ENCODE measurements around the gene MYCBP2. TPM values are rescaled to one million over a fixed set of nuclear protein-coding genes. Genes with fewer than 3 reads are reported as not detected.

The MYCBP2 gene
- total RNA-seq, 4 donors from 2014 or later = 274 to 342 (median 305) TPM

DNA sequence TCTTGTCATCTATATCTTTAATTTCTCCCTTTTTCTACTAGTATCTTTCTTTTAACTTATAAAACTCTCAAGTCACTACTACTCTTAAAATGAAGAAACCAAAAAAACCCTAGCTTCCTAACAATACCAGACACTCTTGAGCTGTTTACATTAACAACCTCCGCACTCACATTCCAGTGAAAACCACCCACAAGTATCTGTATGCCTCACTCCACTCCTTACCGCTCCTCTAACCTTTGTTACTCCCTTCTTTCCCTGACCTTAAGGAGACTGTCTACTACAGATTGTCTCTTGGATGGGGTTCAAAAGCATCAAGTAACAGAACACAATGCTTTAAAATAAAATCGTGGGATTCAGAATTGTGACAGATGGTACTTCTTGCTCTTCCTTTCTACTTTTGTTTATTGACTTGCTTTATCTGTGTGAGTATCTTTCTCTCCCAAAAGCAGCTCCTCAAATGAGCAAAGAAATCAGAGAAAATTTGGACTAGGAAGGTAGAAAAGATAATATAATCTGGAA is 189.9 kb downstream of the MYCBP2 start:
- WGBS, 2 donors = 44 to 47% methylated on average over 3 of the region's 3 CpGs
- H3K27me3 ChIP-seq = no peaks in the 10 kb centered on the region
- peaks cover 0 to 53% (median 4%) of the 10 kb centered on the region in 3 donors for H3K36me3 ChIP-seq
- no peak for TF ChIP-seq POLR2A (IDR thresholded peaks at IDR 0.05)
- no peak for TF ChIP-seq EP300 (IDR thresholded peaks at IDR 0.05)
- TF ChIP-seq, protein P1, sequence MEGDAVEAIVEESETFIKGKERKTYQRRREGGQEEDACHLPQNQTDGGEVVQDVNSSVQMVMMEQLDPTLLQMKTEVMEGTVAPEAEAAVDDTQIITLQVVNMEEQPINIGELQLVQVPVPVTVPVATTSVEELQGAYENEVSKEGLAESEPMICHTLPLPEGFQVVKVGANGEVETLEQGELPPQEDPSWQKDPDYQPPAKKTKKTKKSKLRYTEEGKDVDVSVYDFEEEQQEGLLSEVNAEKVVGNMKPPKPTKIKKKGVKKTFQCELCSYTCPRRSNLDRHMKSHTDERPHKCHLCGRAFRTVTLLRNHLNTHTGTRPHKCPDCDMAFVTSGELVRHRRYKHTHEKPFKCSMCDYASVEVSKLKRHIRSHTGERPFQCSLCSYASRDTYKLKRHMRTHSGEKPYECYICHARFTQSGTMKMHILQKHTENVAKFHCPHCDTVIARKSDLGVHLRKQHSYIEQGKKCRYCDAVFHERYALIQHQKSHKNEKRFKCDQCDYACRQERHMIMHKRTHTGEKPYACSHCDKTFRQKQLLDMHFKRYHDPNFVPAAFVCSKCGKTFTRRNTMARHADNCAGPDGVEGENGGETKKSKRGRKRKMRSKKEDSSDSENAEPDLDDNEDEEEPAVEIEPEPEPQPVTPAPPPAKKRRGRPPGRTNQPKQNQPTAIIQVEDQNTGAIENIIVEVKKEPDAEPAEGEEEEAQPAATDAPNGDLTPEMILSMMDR (IDR thresholded peaks at IDR 0.05) = no peak
- DNase-seq (ENCODE audit: low spot score in 2 of 2) = no peak
- H3K9me3 ChIP-seq = no peaks in the 10 kb centered on the region
- peaks cover 0 to 3% (median 0%) of the 10 kb centered on the region in 4 donors for H3K4me1 ChIP-seq
- no peak overlapping the region for H3K4me3 ChIP-seq
- H3K27ac ChIP-seq = peak overlapping the region in 1 of 4 donors; percentile 6

GRCh38 chr13:77124423-77124822 is 202.5 kb downstream of the MYCBP2 start:
- H3K27ac ChIP-seq = no peak overlapping the region
- peak in 1 of 2 donors; percentile 35 for TF ChIP-seq EP300 (IDR thresholded peaks at IDR 0.05)
- TF ChIP-seq, protein P1 (IDR thresholded peaks at IDR 0.05) = no peak
- 88 to 91% methylated on average over 1 of the region's 1 CpG for WGBS, 2 donors

GRCh38 chr13:77118134-77118533 is 208.8 kb downstream of the MYCBP2 start:
- WGBS, 2 donors = 92 to 95% methylated on average over 3 of the region's 3 CpGs
- Histone ChIP-seq H3K27ac (no peak overlapping the region), H3K4me3 (no peak overlapping the region), H3K27me3 (no peaks in the 10 kb centered on the region), H3K9me3 (no peaks in the 10 kb centered on the region), H3K4me1 (no peaks in the 10 kb centered on the region), H3K36me3 (peaks cover 0 to 31% (median 3%) of the 10 kb centered on the region in 3 donors)
- TF ChIP-seq, protein P1 (IDR thresholded peaks at IDR 0.05) = no peak
- TF ChIP-seq EP300 (IDR thresholded peaks at IDR 0.05) = no peak
- no peak for DNase-seq (ENCODE audit: low spot score in 2 of 2)

More at GRCh38 chr13:77124423-77124822, 202.5 kb downstream of the MYCBP2 start:
- Histone ChIP-seq H3K36me3 (peaks cover 0 to 45% (median 0%) of the 10 kb centered on the region in 3 donors), H3K27me3 (no peaks in the 10 kb centered on the region), H3K4me1 (no peaks in the 10 kb centered on the region), H3K4me3 (no peak overlapping the region), H3K9me3 (no peaks in the 10 kb centered on the region)
- DNase-seq (ENCODE audit: low spot score in 2 of 2) = no peak

DNA sequence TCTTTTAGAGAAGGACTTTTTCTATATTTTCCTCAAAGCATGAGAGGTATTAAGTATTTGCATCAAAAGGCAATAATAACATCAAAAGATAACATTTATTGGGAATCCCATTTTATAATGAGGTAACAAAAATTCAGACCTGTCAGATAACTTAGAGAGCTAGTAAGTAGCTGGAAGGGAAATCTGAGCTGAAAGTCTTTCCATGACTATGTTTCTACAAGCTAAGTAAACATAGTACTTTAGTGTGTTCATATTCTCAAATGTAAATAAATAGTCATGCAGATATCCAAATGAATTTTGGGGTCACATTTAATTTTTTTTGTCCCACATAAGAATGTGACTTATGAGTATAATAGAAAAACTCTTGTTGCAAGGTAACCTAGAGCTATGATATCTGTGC is 212.6 kb downstream of the MYCBP2 start:
- no peaks in the 10 kb centered on the region for H3K27me3 ChIP-seq
- peak overlapping the region in 2 of 4 donors; percentile 13 to 68 for H3K27ac ChIP-seq
- DNase-seq (ENCODE audit: low spot score in 2 of 2) = no peak
- no peaks in the 10 kb centered on the region for H3K4me1 ChIP-seq
- H3K4me3 ChIP-seq = no peak overlapping the region
- H3K9me3 ChIP-seq = peaks cover 0 to 11% (median 0%) of the 10 kb centered on the region in 4 donors
- H3K36me3 ChIP-seq = peaks cover 0 to 36% (median 3%) of the 10 kb centered on the region in 3 donors
- no peak for TF ChIP-seq POLR2A (IDR thresholded peaks at IDR 0.05)
- TF ChIP-seq EP300 (IDR thresholded peaks at IDR 0.05) = no peak
- TF ChIP-seq, protein P1 (IDR thresholded peaks at IDR 0.05) = no peak

- no peak for DNase-seq (ENCODE audit: low spot score in 2 of 2)
These were observed 213.4 kb downstream of the MYCBP2 start for GRCh38 chr13:77113496-77113895.

More at GRCh38 chr13:77113496-77113895, 213.4 kb downstream of the MYCBP2 start:
- Histone ChIP-seq H3K4me1 (no peaks in the 10 kb centered on the region), H3K36me3 (peaks cover 0 to 40% (median 3%) of the 10 kb centered on the region in 3 donors), H3K4me3 (no peak overlapping the region), H3K9me3 (peaks cover 0 to 11% (median 0%) of the 10 kb centered on the region in 4 donors), H3K27me3 (no peaks in the 10 kb centered on the region), H3K27ac (peak overlapping the region in 2 of 4 donors; percentile 18 to 68)
- peak; percentile 48 to 61 for TF ChIP-seq EP300 (IDR thresholded peaks at IDR 0.05)
- TF ChIP-seq, protein P1 (IDR thresholded peaks at IDR 0.05) = no peak
- no peak for TF ChIP-seq POLR2A (IDR thresholded peaks at IDR 0.05)

Data from tibial nerve (tissue), 4 donors.